Measurements from ENCODE around the gene ADAMTS16.

Gene ADAMTS16

DNA sequence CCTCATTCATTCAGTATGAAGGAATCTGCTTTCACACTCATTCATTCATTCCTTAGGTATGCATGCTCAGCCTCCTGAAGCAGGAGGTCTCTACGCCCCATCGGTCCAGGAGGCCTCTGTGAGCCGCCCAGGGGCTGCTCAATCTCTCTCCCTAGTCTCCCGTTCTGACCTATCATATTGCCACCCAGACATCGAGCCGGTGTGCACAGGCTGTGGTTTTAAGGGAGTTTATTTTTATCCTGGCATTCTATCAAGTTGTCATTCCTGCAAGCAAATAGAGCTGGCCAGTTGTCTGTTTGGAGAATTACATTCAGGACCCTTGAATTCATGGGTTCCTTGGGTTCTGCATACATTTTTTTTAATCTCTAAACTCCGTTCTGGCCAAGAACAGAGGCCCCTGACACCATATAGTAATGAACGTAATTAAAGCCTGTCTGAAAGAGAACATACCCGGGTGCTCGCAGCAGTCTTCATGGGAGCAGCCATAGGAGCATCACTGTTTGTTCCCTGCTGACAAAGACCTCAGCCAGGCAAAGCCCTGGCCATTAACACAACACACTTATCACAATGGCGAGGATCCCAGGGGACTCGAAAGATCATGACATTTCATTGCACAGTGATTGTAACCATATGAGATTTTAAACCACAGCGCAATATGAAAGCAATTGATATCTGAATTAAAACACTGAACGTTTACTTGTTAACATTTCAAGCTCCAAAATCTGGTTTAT lies 80.9 kb downstream of the ADAMTS16 start:
- peak; percentile 24 for DNase-seq (ENCODE audit: low read depth)
- H3K4me3 ChIP-seq (ENCODE audit: low read depth, low read length): no peak overlapping the region
- TF ChIP-seq, protein P1, sequence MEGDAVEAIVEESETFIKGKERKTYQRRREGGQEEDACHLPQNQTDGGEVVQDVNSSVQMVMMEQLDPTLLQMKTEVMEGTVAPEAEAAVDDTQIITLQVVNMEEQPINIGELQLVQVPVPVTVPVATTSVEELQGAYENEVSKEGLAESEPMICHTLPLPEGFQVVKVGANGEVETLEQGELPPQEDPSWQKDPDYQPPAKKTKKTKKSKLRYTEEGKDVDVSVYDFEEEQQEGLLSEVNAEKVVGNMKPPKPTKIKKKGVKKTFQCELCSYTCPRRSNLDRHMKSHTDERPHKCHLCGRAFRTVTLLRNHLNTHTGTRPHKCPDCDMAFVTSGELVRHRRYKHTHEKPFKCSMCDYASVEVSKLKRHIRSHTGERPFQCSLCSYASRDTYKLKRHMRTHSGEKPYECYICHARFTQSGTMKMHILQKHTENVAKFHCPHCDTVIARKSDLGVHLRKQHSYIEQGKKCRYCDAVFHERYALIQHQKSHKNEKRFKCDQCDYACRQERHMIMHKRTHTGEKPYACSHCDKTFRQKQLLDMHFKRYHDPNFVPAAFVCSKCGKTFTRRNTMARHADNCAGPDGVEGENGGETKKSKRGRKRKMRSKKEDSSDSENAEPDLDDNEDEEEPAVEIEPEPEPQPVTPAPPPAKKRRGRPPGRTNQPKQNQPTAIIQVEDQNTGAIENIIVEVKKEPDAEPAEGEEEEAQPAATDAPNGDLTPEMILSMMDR (conservative IDR thresholded peaks at IDR 0.05; ENCODE audit: low read depth, low read length): no peak

DNA sequence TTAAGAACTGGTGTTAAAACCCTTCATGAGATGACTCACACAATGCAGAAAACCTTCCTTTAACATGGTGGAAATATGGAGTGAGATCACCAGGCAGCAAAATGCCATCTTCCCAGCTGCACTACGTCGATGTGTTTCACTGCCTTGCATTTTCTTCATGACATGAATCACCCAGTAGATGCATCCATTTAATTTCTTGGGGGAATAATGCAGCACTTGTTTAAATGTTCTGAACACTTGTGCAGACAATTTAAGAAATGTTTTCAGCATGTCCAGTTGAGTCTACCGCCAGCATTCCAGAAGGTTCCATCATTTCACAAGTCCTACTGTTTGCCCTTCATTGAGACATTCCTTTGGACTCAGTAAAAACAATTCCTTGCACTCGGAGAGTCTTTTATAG lies 81.6 kb downstream of the ADAMTS16 start:
- TF ChIP-seq, protein P1 (conservative IDR thresholded peaks at IDR 0.05; ENCODE audit: low read depth, low read length): no peak
- no peak overlapping the region for H3K4me3 ChIP-seq (ENCODE audit: low read depth, low read length)
- peak; percentile 57 for DNase-seq (ENCODE audit: low read depth)

DNA sequence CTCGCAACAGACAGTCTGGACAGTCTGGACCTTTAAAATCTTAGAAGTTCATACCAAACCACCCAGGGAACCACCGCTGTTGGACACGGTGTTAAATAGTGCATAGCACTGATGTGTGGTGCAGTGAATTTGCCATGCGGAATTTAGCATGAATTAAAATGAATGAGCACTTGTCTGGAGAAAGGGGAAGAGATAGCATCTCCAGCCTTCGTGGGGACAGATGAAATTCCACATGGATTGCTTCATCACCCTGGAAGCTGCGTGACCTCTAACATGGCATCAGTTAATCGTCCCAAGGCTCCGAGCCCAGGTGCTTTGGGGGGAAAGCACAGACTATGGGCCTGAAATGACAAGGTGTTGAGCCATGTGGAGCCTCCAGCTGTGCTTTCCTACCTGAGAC lies 91.4 kb downstream of the ADAMTS16 start:
- no peak for DNase-seq (ENCODE audit: low read depth)
- TF ChIP-seq, protein P1 (conservative IDR thresholded peaks at IDR 0.05; ENCODE audit: low read depth, low read length): no peak
- H3K4me3 ChIP-seq (ENCODE audit: low read depth, low read length): no peak overlapping the region

DNA sequence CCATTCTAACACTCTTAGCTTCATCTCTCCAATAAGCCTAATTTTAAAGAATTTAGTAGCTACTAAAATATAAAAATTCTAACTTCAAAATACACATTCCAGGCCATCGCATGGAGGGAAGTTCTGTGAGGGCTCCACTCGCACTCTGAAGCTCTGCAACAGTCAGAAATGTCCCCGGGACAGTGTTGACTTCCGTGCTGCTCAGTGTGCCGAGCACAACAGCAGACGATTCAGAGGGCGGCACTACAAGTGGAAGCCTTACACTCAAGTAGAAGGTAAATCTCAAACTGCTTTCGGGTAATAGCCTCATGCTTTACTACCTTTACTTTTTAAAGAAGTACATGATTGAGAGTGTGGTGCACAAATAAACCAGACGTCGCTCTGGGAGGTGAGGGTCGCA lies 94.8 kb downstream of the ADAMTS16 start:
- TF ChIP-seq, protein P1 (conservative IDR thresholded peaks at IDR 0.05; ENCODE audit: low read depth, low read length): no peak
- H3K4me3 ChIP-seq (ENCODE audit: low read depth, low read length): no peak overlapping the region
- DNase-seq (ENCODE audit: low read depth): no peak

DNA sequence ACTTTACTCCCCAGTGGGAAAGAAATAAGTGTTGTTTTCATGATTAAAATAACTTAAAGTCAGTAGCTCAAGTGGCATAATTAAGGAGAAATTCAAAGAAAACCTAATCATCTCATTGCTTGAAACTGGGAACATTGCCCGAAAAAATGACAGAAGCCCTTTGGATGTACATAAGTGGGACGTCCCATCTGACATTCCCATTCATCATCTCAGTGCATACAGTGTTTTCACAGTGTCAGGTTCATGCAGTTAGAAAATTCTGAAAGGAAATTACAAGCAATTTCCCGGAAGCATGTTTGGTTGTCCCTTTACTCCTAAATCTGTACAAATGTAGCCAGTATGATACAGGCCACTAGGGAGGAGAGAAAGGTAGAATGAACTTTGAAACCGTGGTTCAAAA lies 95.6 kb downstream of the ADAMTS16 start:
- DNase-seq (ENCODE audit: low read depth): no peak
- H3K4me3 ChIP-seq (ENCODE audit: low read depth, low read length): no peak overlapping the region
- TF ChIP-seq, protein P1 (conservative IDR thresholded peaks at IDR 0.05; ENCODE audit: low read depth, low read length): no peak

DNA sequence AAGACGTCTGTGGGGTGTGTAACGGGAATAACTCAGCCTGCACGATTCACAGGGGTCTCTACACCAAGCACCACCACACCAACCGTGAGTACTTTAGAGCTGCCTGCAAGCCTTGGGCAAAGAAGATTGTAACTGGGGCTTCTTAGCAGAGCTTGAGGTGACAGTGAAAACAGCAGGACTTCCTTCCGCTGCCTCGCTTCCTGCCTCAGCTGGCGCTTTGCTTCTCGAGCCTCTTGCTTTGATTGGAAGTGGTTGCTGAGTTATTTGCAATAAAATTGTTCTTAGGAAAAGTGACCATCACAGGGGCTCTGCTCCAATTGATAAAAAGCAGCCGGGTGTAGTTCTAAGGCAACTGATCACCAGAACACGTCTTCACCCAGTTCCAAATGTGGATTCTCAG lies 99.1 kb downstream of the ADAMTS16 start:
- DNase-seq (ENCODE audit: low read depth): no peak
- no peak overlapping the region for H3K4me3 ChIP-seq (ENCODE audit: low read depth, low read length)
- TF ChIP-seq, protein P1 (conservative IDR thresholded peaks at IDR 0.05; ENCODE audit: low read depth, low read length): no peak

DNA sequence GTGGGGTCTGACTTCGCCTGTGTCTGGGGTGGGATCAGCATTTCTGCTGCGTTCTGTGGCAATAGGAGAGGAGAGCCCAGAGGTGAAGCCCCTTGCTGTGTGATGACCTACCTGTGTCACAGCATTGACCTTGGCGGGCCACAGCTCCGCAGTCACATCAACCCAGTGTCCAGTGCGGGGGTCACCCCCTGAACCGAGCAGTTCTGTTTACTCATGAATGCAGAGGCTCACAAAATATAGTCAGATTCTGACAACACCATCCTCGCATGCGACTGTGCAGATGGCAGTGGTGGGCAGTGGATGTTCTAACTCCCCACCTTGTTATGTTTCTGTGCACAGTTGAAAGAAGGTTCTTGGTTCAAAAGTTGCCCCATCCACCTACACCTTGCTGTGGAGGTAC lies 100.1 kb downstream of the ADAMTS16 start:
- H3K4me3 ChIP-seq (ENCODE audit: low read depth, low read length): no peak overlapping the region
- DNase-seq (ENCODE audit: low read depth): no peak
- TF ChIP-seq, protein P1 (conservative IDR thresholded peaks at IDR 0.05; ENCODE audit: low read depth, low read length): no peak
